Neural progenitor cell (in vitro differentiated cells): Measurements from ENCODE around the gene WWC1.

Source experiments
- CTCF ChIP-seq: fragments of 200-600 bp; sonication (generic); IDR thresholded peaks from 2 replicates; pipeline ENCODE4 v1.5.1; 2017; ENCODE audit warnings: antibody characterized with exemption, mild to moderate bottlenecking
- EZH2 ChIP-seq: fragments of 200-600 bp; sonication (generic); IDR thresholded peaks from 2 replicates; pipeline ENCODE4 v1.6.1; 2017; ENCODE audit warnings: antibody characterized with exemption, mild to moderate bottlenecking, moderate library complexity
- EZH2phosphoT487 ChIP-seq: fragments of 200-600 bp; sonication (generic); IDR thresholded peaks from 2 replicates; pipeline ENCODE4 v1.6.1; 2017; ENCODE audit warnings: antibody characterized with exemption

GRCh38 chr5:168354397-168354796 lies 63.0 kb downstream of the WWC1 start:
- no peak for TF ChIP-seq CTCF
- TF ChIP-seq EZH2, result no peak
- no peak for TF ChIP-seq EZH2phosphoT487
